GM12878 (cell line): ENCODE results near the gene KMO. TPM values are rescaled to one million over a fixed set of nuclear protein-coding genes. Genes with fewer than 3 reads are reported as not detected.

Source experiments
- ATAC-seq: fragments of 200-7000 bp; cut with Tn5 transposase; 3 replicates; pipeline ENCODE4 v1.9.1; 2020; ENCODE audit warnings: mild to moderate bottlenecking, moderate library complexity
- BruUV-seq: library from RNA; stranded (reverse); fragments of 400-500 nt; replicated peaks from 2 replicates; lab custom pipeline; 2021; lab: Mats Ljungman, UMichigan
- CTCF ChIA-PET: fragments of 300-600 bp; sonication (Branson Sonifier 250); formaldehyde crosslinking; extraction: SDS; loops from one replicate; lab custom pipeline; 2021; ENCODE audit warnings: inconsistent platforms; lab: Yijun Ruan, JAX
- POLR2A ChIA-PET: fragments of 350-600 bp; formaldehyde crosslinking; extraction: SDS; loops from one replicate; lab custom pipeline; 2021; ENCODE audit warnings: inconsistent platforms; lab: Charles Lee
- RAD21 ChIA-PET: fragments of 300-600 bp; sonication (Branson Sonifier 250); formaldehyde crosslinking; loops from one replicate; lab custom pipeline; 2023; ENCODE audit warnings: antibody characterized with exemption; ENCODE audit not compliant: unreplicated experiment; lab: Charles Lee
- SMC1A ChIA-PET: fragments of 300-600 bp; sonication (Branson Sonifier 250); formaldehyde crosslinking; loops from one replicate; lab custom pipeline; 2023; ENCODE audit not compliant: unreplicated experiment, uncharacterized antibody; lab: Charles Lee
- DNase-seq: peaks from one replicate; pipeline ENCODE4 v3.0.0-alpha.2; 2011; ENCODE audit warnings: low read depth, low spot score
- FAIRE-seq: peaks from 3 replicates; lab custom pipeline; 2011; peaks lifted over from hg19 to GRCh38; lab: Jason Lieb, UNC
- H2AFZ ChIP-seq: 2 replicates; pipeline ENCODE4 v1.6.0; 2011; ENCODE audit warnings: low read depth, low read length, control low read depth; ENCODE audit not compliant: control insufficient read depth
- H3K27ac ChIP-seq: 2 replicates; pipeline ENCODE4 v1.5.1; 2011; ENCODE audit warnings: control low read depth; ENCODE audit not compliant: control insufficient read depth, insufficient read depth
- H3K27me3 ChIP-seq, 2 experiments: replicated peaks in 1 of 2; 2 replicates each; pipeline versions ENCODE4 v1.6.0 to v1.6.1; 2011; ENCODE audit warnings: low read length in 1 of 2; ENCODE audit not compliant: control insufficient read depth in 2 of 2, insufficient read depth in 2 of 2
- H3K36me3 ChIP-seq, 2 experiments: 2 replicates each; pipeline ENCODE4 v1.5.1; 2011; ENCODE audit warnings: low read length in 1 of 2; ENCODE audit not compliant: control insufficient read depth in 2 of 2, insufficient read depth in 2 of 2
- H3K4me1 ChIP-seq: 2 replicates; pipeline ENCODE4 v1.6.1; 2011; ENCODE audit warnings: mild to moderate bottlenecking, low read length, moderate library complexity, mixed read lengths; ENCODE audit not compliant: control insufficient read depth, insufficient read depth
- H3K4me2 ChIP-seq: 2 replicates; pipeline ENCODE4 v1.6.0; 2011; ENCODE audit warnings: control low read depth; ENCODE audit not compliant: control insufficient read depth, insufficient read depth
- H3K4me3 ChIP-seq: fragments of 200-600 bp; sonication (generic); 2 replicates; pipeline ENCODE4 v1.5.1; 2016
- H3K79me2 ChIP-seq: 2 replicates; pipeline ENCODE4 v1.6.0; 2011; ENCODE audit warnings: low read length; ENCODE audit not compliant: control insufficient read depth, insufficient read depth
- H3K9ac ChIP-seq: 2 replicates; pipeline ENCODE4 v1.8.0; 2011; ENCODE audit warnings: low read length, control low read depth, mixed read lengths; ENCODE audit not compliant: control insufficient read depth, insufficient read depth
- H3K9me3 ChIP-seq: replicated peaks from 3 replicates; pipeline ENCODE4 v1.5.1; 2011; ENCODE audit warnings: mild to moderate bottlenecking, low read length; ENCODE audit not compliant: control insufficient read depth, insufficient read depth
- H4K20me1 ChIP-seq: 2 replicates; pipeline ENCODE4 v1.6.0; 2011; ENCODE audit not compliant: control insufficient read depth, insufficient read depth
- ASH2L ChIP-seq: fragments of 300-600, 200-600 bp; sonication (generic); IDR thresholded peaks from 2 replicates; pipeline ENCODE4 v1.6.1; 2017; ENCODE audit warnings: low read depth, mild to moderate bottlenecking, borderline replicate concordance
- CHD1 ChIP-seq: IDR thresholded peaks from 2 replicates; pipeline ENCODE4 v1.6.1; 2012; ENCODE audit warnings: low read depth, low read length, improper control_type of control experiment
- JUND ChIP-seq: IDR thresholded peaks from 2 replicates; pipeline ENCODE4 v1.6.1; 2012; ENCODE audit warnings: low read depth, mild to moderate bottlenecking, low read length, improper control_type of control experiment, moderate library complexity
- MEF2B ChIP-seq: fragments of 450-650 bp; IDR thresholded peaks from 2 replicates; pipeline ENCODE4 v1.6.1; 2018; ENCODE audit warnings: mild to moderate bottlenecking, moderate library complexity; ENCODE audit not compliant: partially characterized antibody, poor library complexity, severe bottlenecking
- NFIC ChIP-seq: IDR thresholded peaks from 2 replicates; pipeline ENCODE4 v1.6.1; 2012; ENCODE audit warnings: low read depth, mild to moderate bottlenecking, inconsistent platforms, low read length, moderate library complexity
- NFXL1 ChIP-seq: fragments of 450-650 bp; IDR thresholded peaks from 2 replicates; pipeline ENCODE4 v1.6.1; 2017; ENCODE audit warnings: antibody characterized with exemption, mild to moderate bottlenecking, borderline replicate concordance
- TARDBP ChIP-seq: IDR thresholded peaks from 2 replicates; pipeline ENCODE4 v1.6.1; 2016; ENCODE audit warnings: borderline replicate concordance
- WGBS: methylation state at CpG from one replicate; pipeline ENCODE4 v1.1.6; 2016; ENCODE audit warnings: low lambda C conversion rate; ENCODE audit not compliant: insufficient replicate concordance, insufficient coverage; ENCODE audit errors: missing lambda C conversion rate; 5-methylcytosine and 5-hydroxymethylcytosine counted together
- in situ Hi-C: fragments of 300-500 bp; cut with MboI; formaldehyde crosslinking; loops from 9 replicates; pipeline ENCODE4 v1.14.3; 2018; ENCODE audit warnings: mixed read lengths
- intact Hi-C: fragments of 100-400 bp; cut with micrococcal nuclease; formaldehyde crosslinking; loops from one replicate; pipeline ENCODE4 v1.14.2; 2022; ENCODE audit not compliant: unreplicated experiment
- polyA plus RNA-seq, 11 experiments: library from polyadenylated mRNA; depleted of rRNA in 4 of 11; unstranded in 6 of 11; stranded (reverse) in 5 of 11; fragments of >200 nt; fragmentation: Nextera tagmentation in 4 of 11; fragmentation: Illumina TruSeq in 1 of 11; extraction: Ambion mirVana in 4 of 11; extraction: Trizol in 1 of 11; gene quantifications; 1 replicate in 1 of 11; 2 replicates in 10 of 11; pipeline versions ENCODE4 v1.2.1 to v1.2.3, GENCODE V29; 2011 to 2016; ENCODE audit warnings: inconsistent platforms in 2 of 11, missing spikeins in 2 of 11, low read depth in 1 of 11
- total RNA-seq, 4 experiments: library from RNA; depleted of rRNA in 3 of 4; stranded (reverse); fragments of >200 nt in 3 of 4; fragmentation: Illumina TruSeq in 1 of 4; extraction: Trizol in 1 of 4; gene quantifications; 2 replicates each; pipeline versions ENCODE4 v1.2.1 to v1.2.3, GENCODE V29; 2013 to 2021
- TF ChIP-seq, protein P1 (sequence below): IDR thresholded peaks from 2 replicates; pipeline ENCODE4 v1.6.1; 2012; ENCODE audit warnings: improper control_type of control experiment, low read depth, low read length; ENCODE audit not compliant: insufficient replicate concordance

Gene KMO
- total and polyA plus RNA-seq, 10 of the 15 experiments (the other 5 are each of a cell fraction or from before 2014, with no cell fraction given), result 0.68 to 5.9 (median 1.5) TPM

GRCh38 chr1:241608379-241609033, 76.3 kb downstream of the KMO start:
- Histone ChIP-seq H3K4me2 (0 out of 2 replicates have a peak overlapping the region, but pooled peaks have one; percentile 9), H3K4me3 (no peak overlapping the region), H4K20me1 (no peaks in the 10 kb centered on the region), H3K27me3 (no peaks in the 10 kb centered on the region), H3K9ac (no peak overlapping the region), H2AFZ (peak overlapping the region; percentile 21; the same call in 1 of the 2 replicates), H3K36me3 (no peaks in the 10 kb centered on the region), H3K9me3 (no peaks in the 10 kb centered on the region), H3K79me2 (no peaks in the 10 kb centered on the region), H3K27ac (no peak overlapping the region), H3K4me1 (peaks cover 5% of the 10 kb centered on the region; the same call in 1 of the 2 replicates)
- ChIA-PET RAD21 (no interaction called here), SMC1A (interaction anchor here (1.2 kb wide), 1 partner anchor 30 kb away, joined by 3 read pairs; no protein-coding TSS in a partner anchor), CTCF (no interaction called here), POLR2A (no interaction called here)
- no peak for DNase-seq
- intact Hi-C loops (no loop called here), in situ Hi-C loops (no loop called here)
- 3% methylated on average over 3 of the region's 3 CpGs for WGBS
- TF ChIP-seq JUND (no peak), TARDBP (no peak), CHD1 (no peak), NFIC (peak; percentile 30; the same call in 1 of the 2 replicates), ASH2L (no peak), NFXL1 (no peak), MEF2B (no peak)
- TF ChIP-seq, protein P1, sequence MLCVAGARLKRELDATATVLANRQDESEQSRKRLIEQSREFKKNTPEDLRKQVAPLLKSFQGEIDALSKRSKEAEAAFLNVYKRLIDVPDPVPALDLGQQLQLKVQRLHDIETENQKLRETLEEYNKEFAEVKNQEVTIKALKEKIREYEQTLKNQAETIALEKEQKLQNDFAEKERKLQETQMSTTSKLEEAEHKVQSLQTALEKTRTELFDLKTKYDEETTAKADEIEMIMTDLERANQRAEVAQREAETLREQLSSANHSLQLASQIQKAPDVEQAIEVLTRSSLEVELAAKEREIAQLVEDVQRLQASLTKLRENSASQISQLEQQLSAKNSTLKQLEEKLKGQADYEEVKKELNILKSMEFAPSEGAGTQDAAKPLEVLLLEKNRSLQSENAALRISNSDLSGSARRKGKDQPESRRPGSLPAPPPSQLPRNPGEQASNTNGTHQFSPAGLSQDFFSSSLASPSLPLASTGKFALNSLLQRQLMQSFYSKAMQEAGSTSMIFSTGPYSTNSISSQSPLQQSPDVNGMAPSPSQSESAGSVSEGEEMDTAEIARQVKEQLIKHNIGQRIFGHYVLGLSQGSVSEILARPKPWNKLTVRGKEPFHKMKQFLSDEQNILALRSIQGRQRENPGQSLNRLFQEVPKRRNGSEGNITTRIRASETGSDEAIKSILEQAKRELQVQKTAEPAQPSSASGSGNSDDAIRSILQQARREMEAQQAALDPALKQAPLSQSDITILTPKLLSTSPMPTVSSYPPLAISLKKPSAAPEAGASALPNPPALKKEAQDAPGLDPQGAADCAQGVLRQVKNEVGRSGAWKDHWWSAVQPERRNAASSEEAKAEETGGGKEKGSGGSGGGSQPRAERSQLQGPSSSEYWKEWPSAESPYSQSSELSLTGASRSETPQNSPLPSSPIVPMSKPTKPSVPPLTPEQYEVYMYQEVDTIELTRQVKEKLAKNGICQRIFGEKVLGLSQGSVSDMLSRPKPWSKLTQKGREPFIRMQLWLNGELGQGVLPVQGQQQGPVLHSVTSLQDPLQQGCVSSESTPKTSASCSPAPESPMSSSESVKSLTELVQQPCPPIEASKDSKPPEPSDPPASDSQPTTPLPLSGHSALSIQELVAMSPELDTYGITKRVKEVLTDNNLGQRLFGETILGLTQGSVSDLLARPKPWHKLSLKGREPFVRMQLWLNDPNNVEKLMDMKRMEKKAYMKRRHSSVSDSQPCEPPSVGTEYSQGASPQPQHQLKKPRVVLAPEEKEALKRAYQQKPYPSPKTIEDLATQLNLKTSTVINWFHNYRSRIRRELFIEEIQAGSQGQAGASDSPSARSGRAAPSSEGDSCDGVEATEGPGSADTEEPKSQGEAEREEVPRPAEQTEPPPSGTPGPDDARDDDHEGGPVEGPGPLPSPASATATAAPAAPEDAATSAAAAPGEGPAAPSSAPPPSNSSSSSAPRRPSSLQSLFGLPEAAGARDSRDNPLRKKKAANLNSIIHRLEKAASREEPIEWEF, result no peak
- peak; percentile 22; the same call in 1 of the 3 replicates for ATAC-seq
- no TSS peak for BruUV-seq
- no peak for FAIRE-seq
